Amniotic epithelial cell (primary cell): ENCODE data around the gene BTBD19.
"Not testable (repeated sequence)": the region's sequence is repeated elsewhere in the genome, so short reads cannot be mapped to it uniquely, and the experiment has no call there.

Experiments
- DNase-seq: peaks from one replicate; pipeline ENCODE4 v3.0.0-alpha.2; 2010; ENCODE audit warnings: low read depth

The BTBD19 gene

DNA sequence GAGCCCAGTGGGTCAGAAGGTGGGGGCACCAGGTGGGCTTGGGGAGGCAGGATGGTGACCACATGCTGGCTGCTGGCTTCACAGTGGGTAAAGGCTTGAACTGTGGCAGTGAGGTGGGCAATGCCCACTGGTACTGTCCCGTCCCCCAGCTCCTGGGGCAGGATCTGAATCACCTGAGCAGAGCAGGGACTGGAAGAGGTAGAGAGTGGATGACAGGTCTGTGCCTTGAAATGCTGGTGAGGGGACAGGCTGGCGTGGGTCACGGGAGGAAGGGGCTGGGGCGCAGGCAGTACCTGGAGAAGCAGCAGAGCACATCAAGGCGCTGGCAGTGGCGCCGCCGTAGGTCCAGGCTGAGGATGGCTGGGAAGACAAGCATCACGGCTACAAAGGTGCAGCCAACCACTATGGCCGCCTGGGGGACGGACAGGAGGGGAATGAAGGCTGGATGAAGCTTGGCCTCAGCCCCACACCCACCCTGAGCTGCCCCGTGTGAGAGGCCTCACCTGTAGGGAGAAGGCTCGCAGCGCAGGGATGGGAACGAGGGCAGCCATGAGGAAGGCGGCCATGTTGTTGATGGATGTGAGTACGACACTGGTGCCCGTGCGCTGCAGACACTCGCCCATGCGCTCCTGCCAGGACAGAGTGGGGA is 19.8 kb downstream of the BTBD19 start:
- no peak for DNase-seq

- no peak for DNase-seq
Observed at GRCh38 chr1:44828841-44829440, 20.6 kb downstream of the BTBD19 start.

DNA sequence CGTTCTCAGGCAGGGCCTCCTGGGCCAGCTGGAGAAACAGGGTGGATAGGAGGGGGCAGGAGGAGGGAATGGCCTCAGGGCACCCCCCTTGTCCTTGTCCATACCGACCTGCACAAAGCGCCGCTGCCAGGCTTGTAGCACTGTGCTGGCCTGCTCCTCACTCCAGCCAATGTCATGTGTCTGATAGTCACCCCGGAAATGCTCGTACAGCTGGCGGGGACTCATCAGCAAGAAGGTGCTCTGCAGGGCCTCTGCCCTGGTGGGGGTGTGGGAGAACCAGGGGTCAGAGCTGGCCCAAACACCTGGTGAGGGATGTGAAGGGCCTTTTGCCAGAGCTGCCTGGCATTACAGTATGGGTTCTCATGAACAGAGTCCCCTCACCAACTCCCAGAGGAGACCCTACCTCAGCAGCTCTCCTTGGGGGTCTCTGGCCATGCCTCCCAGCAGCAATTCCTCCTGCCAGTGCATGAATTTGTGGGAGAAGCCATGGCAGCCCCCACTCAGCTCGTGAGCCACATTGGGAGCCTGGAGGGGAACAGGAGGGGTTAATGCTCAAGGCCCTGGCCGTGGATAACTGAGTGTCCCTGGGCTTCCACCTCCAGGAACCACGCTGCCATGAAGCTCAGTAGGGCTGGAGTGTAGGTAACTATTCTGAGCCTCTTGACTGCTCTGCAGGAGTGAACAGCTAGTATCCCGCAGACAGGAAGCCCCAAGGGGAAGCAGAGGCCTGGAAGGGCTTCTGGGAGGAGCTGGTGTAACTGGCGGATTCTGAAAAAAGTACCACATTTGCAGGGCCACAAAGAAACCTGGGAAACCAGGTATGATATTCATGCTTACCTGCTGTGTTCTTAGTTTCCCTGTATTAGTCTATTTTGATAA is 21.4 kb downstream of the BTBD19 start:
- DNase-seq = no peak

DNA sequence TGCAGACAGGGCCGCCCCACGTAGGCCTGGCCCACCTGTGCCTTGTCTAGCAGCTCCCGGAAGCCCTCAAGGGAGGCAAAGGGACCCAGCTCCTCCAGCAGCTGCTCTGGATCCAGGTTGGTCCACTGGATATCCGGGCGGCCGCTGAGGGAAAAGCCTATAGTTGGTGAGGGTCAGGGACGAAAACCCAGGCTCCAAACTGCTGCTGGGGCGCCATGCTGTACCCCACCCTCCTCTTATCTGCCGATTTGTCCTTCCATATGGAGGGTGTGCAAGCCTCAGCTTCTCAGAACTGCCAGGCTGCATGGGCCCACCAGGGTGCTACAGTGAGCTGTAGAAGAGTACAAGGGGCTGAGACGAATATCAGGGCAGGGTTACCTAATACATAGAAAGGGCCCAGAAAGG is 22.6 kb downstream of the BTBD19 start:
- no peak for DNase-seq

DNA sequence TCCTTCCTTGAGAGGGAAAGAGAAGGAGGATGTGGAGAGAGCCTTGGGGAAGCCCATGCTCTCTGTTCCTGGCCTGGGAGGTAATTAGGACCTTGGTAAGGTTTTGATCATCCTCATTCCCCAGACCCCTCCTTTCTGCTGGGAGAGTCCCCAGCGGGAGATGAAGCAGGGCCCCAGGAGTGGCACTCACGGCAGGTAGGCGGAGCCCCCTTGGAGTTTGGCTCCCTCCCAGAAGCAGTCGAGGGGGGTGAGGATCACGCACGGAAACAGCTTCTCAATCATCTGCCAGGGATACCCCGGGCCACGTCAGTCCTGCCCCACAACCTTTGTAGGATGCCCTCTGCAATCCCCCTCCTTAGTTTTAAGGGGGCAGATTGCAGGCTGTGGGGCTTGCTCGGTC is 23.2 kb downstream of the BTBD19 start:
- no peak for DNase-seq

DNA sequence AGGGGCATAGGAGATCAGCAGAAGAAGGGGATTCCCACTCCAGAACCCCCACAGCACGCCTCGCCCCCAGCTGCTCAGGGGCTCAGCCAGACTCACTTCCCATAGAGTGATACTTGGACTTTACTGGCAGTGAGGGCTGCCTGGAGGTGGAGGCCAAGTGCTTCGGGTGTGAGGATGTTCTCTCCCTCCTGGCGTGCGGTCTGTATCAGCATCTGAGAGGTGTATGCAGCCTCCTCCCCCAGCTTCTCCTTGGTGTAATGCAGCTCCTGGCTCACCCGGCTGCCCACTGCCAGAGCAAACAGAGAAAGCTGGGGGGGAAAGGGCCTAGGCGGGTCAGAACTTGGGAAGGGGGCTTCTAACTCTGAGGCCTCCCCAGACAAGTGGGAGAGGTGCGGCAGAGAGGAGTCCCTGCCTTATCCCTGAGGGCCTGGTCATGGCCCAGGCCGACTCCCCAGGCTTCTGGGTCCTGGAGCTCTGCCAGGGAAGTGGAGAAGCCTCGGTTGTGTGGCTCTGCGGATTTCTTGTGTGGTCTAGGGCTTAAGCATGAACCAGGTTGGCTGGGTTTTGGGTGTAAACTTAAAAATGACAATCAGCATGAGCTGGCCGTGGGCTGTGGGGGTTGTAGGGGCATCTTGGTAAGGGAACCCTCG is 23.9 kb downstream of the BTBD19 start:
- DNase-seq = no peak

- no peak for DNase-seq
Observed at GRCh38 chr1:44834328-44834727, 26.0 kb downstream of the BTBD19 start.

DNA sequence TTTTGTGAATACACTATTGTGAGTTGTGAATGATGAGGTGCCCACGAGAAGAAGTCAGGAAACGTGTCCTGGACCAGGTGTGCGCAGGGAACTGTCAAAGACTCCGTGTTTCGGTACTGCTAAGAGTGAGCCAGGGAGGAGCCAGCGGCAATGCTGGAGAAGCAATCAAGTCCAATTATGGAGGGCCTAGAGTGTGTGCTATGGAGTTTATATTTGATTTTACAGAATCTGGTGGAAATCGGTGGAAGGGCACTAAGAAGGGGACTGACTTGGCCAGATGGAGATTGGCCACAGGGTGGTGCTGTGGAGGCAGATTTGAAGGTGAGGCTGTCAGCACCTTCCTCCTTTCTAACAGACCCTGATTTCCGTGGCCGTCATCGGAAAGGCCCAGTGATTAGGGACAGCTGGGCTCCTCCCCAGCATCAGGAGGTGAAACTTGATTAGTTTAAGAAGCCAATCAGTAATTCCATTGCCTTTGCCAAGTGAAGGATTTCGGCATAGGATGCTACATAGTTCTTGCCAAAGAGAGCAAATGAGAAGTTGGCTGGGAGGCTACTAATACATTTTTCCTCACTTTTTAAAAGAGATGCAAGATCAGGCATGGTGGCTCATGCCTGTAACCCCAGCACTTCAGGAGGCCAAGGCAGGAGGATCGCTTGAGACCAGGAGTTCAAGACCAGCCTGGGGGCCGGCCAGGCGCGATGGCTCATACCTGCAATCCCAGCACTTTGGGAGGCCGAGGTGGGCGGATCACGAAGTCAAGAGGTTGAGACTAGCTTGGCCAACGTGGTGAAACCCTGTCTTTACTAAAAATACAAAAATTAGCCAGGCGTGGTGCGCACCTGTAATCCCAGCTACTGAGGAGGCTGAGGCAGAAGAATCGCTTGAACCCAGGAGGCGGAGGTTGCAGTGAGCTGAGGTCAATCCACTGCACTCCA is 27.7 kb downstream of the BTBD19 start:
- DNase-seq = peak; percentile 75

GRCh38 chr1:44838294-44838693 is 30.0 kb downstream of the BTBD19 start:
- DNase-seq = not testable (repeated sequence)

DNA sequence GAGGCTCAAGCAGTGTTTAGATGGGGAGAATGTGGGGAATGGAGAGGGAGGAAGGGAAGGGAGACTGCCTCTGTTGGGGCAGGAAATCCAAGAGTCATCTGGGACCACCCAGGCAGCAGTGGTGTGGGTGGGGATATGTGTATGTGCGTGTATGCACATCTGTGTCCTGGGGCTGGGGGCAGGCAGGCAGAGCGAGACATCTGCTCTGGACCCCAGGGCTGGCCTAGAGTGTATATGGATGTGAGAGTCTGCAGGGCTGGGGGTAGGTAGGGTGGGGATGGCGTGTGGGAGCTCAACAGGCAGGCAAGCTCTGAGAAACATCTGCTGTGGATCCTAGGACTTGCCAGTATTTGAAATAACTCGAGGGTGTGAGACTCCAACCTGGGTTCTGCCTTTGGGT is 31.3 kb downstream of the BTBD19 start:
- no peak for DNase-seq

DNA sequence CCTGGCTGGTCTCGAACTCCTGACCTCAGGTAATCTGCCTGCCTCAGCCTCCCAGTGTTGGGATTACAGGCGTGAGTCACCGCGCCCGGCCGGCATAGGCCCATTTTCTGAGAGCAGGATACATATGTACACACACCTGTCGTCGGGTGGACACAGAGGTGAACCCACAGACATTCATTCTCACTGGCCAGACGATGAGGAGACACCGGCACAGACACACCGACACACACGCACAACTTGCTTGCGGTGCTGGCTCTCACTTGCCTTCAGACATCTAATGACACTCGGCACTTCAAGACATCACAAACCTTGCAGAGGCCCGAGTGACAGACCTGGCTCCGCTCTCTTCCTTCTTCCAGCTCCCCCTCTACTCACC is 34.2 kb downstream of the BTBD19 start:
- DNase-seq = no peak

- peak; percentile 54 for DNase-seq
Observed at GRCh38 chr1:44842862-44843655, 34.7 kb downstream of the BTBD19 start, which contains the start of gene PTCH2. TSS of gene PTCH2 (minus strand) at chr1:44843253. CDS start at chr1:44842932, 321 bp downstream.

GRCh38 chr1:44846985-44847384 is 38.7 kb downstream of the BTBD19 start:
- DNase-seq = no peak

DNA sequence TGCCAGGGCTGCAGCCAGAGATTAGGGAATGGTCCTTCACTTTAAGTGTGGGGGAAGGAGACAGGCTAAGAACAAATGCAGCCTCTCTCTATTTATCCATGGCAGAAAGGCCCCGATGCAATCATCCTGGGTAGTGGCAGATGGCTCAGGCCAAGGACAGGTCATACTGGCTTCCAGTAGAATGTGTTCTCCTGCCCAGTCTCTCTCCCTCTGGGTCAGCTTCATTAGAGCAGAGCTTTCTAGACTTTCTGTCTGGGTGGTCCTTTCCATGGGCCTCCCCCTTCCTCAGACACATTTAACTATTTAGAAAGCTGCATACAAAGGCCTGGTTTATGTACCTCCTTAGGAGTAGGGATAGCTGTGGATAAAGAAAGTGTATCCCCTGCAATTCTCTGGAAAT is 39.5 kb downstream of the BTBD19 start:
- DNase-seq = no peak

- no peak for DNase-seq
Observed at GRCh38 chr1:44848456-44849181, 40.3 kb downstream of the BTBD19 start.

DNA sequence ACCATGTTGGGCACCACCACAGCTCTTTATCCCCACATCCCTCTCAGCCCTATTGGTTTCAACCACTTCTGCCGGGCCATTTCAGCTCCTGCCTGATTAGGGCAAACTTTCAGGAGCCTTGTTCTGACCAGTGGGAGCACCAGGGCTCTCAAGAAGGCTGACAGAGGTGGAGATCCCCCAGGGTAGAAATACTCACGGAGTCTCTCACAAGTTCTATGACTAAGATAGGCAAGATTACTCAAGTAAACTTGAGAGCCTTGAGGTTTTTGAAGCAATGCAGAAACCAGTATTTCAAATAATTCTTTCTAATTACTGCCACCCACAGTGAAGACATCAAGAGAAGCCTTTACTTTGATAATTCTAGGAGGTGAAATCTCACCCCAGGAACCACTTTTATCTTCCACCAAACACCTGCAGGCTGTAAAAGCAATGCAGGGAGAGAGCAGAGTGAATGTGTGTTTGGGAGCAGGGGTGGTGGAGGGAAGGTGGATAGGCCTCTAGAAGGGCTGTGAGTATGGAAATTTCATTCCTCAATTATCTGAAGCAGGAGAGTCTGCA is 41.3 kb downstream of the BTBD19 start:
- DNase-seq = peak; percentile 65

DNA sequence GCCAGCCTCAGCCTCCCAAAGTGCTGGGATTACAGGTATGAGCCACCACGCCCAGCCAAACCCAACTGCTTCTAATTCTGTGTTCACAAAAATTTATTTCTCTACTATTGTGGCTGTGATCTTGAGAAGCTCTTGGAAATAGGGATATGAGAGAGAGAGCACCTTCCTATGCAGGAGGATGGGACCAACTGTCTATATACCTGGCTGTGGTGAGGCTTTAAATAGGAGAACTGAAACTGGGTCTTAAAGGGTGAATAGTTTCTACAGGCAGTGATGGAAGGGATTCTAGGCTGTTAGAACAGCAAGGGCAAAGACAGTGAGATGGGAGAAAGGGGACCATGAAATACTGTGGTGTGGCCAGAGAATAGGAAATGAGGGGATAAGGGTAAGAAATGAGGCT is 43.0 kb downstream of the BTBD19 start:
- no peak for DNase-seq

- no peak for DNase-seq
Observed at GRCh38 chr1:44853201-44853600, 44.9 kb downstream of the BTBD19 start.

DNA sequence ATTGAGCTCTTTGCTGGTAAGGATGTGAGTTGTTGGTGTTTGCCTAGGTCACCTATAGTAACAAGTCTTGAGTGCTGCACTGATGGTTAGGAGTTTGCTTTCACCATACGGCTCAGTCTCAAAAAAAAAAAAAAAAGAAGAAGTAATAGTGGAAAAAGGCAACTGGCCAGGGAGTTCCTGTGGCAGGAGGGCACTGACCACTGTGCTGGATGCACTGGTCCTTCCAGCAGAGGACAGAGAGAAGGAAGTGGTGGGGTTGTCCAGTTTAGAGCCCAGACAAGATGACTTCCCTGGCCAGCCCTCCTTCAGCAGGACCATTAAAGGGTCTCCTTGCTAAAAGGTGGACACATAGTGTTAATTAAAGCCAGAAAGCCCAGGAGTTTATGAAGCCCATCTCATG is 46.6 kb downstream of the BTBD19 start:
- DNase-seq = no peak

DNA sequence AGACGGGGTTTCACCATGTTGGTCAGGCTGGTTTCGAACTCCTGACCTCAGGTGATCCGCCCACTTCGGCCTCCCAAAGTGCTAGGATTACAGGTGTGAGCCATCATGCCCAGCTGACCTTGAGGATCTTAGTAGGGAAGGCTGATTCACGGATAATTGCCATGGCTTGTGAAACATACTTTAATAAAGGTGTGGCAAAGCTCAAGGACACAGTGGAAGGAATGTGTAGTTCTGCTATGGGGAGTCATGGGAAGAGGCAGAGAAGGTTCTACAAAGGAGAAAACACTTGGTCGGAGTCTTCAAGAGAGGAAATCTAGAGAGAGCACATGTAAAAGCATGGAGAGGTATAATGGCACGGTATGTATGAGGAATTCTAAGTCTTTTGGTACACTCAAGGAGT is 47.4 kb downstream of the BTBD19 start:
- DNase-seq = no peak
